IPS-18c (cell line): Measurements from ENCODE around the gene OR2V2.

Experiments used
- H3K4me3 ChIP-seq: 2 replicates; pipeline ENCODE4 v1.7.0; 2013; ENCODE audit warnings: low read depth, mild to moderate bottlenecking, low read length, moderate library complexity; ENCODE audit not compliant: insufficient read depth
- H3K9me3 ChIP-seq: one replicate; pipeline ENCODE4 v1.6.1; 2013; ENCODE audit warnings: mild to moderate bottlenecking, low read length, moderate library complexity; ENCODE audit not compliant: control insufficient read depth, insufficient read depth

Gene OR2V2

GRCh38 chr5:181192337-181193046 is 45.1 kb downstream of the OR2V2 start:
- H3K4me3 ChIP-seq, result peak overlapping the region; percentile 81
- H3K9me3 ChIP-seq, result no peaks in the 10 kb centered on the region

- Histone ChIP-seq H3K4me3 (no peak overlapping the region), H3K9me3 (no peaks in the 10 kb centered on the region)
Observed at GRCh38 chr5:181193656-181194055, 46.3 kb downstream of the OR2V2 start.

GRCh38 chr5:181194489-181195248 is 47.3 kb downstream of the OR2V2 start:
- no peaks in the 10 kb centered on the region for H3K9me3 ChIP-seq
- H3K4me3 ChIP-seq, result no peak overlapping the region

- Histone ChIP-seq H3K9me3 (no peaks in the 10 kb centered on the region), H3K4me3 (no peak overlapping the region)
Observed at GRCh38 chr5:181195249-181195761, 47.9 kb downstream of the OR2V2 start.

GRCh38 chr5:181197326-181197951 is 50.1 kb downstream of the OR2V2 start:
- H3K4me3 ChIP-seq, result no peak overlapping the region
- H3K9me3 ChIP-seq, result no peaks in the 10 kb centered on the region

GRCh38 chr5:181198106-181198685 is 50.8 kb downstream of the OR2V2 start:
- Histone ChIP-seq H3K9me3 (no peaks in the 10 kb centered on the region), H3K4me3 (peak overlapping the region; percentile 16; the same call in 1 of the 2 replicates)

GRCh38 chr5:181198905-181199519 is 51.6 kb downstream of the OR2V2 start:
- no peaks in the 10 kb centered on the region for H3K9me3 ChIP-seq
- peak overlapping the region; percentile 16; the same call in 1 of the 2 replicates for H3K4me3 ChIP-seq

- H3K9me3 ChIP-seq, result no peaks in the 10 kb centered on the region
- H3K4me3 ChIP-seq, result no peak overlapping the region
Observed at GRCh38 chr5:181199881-181200638, 52.7 kb downstream of the OR2V2 start.

- Histone ChIP-seq H3K4me3 (no peak overlapping the region), H3K9me3 (no peaks in the 10 kb centered on the region)
Observed at GRCh38 chr5:181200816-181201215, 53.4 kb downstream of the OR2V2 start.

- Histone ChIP-seq H3K9me3 (no peaks in the 10 kb centered on the region), H3K4me3 (no peak overlapping the region)
Observed at GRCh38 chr5:181203093-181203711, 55.8 kb downstream of the OR2V2 start.

GRCh38 chr5:181203777-181204112 is 56.4 kb downstream of the OR2V2 start:
- Histone ChIP-seq H3K4me3 (peak overlapping the region; percentile 71), H3K9me3 (no peaks in the 10 kb centered on the region)

GRCh38 chr5:181204113-181204825 is 56.9 kb downstream of the OR2V2 start:
- Histone ChIP-seq H3K4me3 (peak overlapping the region; percentile 71), H3K9me3 (no peaks in the 10 kb centered on the region)

- H3K4me3 ChIP-seq, result peak within 1 kb of the TSS; percentile 71
- H3K9me3 ChIP-seq, result no peaks in the 10 kb centered on the region
Observed at GRCh38 chr5:181204826-181205760, 57.7 kb downstream of the OR2V2 start, which contains the start of gene TRIM7. TSS of gene TRIM7 (minus strand) at chr5:181205196. CDS start at chr5:181205110, 86 bp downstream.

- no peaks in the 10 kb centered on the region for H3K9me3 ChIP-seq
- peak overlapping the region; percentile 71 for H3K4me3 ChIP-seq
Observed at GRCh38 chr5:181205761-181206649, 58.6 kb downstream of the OR2V2 start.
